Choroid plexus epithelial cell (primary cell): Measurements from ENCODE around the gene DYNC1I2.

ENCODE experiments used
- DNase-seq: peaks from one replicate; pipeline ENCODE4 v3.0.0-alpha.2; 2010; ENCODE audit warnings: low read depth
- H3K4me3 ChIP-seq: 2 replicates; pipeline ENCODE4 v1.5.1; 2011; ENCODE audit warnings: low read depth, mild to moderate bottlenecking, control low read depth, low read length, moderate library complexity
- TF ChIP-seq, protein P1 (sequence below): conservative IDR thresholded peaks from 2 replicates; pipeline ENCODE4 v1.5.1; 2011; ENCODE audit warnings: low read depth, mild to moderate bottlenecking, control low read depth, inconsistent platforms, low read length, moderate library complexity

The DYNC1I2 gene

DNA sequence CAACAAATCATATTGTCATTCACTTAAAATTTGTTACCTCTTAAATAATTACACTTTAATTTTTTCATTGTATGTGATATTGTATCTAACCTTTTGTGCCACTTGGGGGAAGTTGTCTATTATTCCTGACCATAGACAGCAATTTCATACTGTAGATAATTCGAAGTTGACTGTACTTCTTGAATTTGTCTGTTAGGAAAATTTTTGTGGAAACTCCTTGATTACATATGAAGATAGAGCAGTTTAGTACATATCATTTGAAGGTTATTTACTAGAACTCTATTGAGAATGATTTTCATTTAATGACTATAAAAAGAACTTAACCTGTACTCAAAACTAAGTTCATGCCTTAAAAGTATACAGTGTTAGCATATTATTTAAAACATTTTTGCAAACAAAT is 5.1 kb downstream of the DYNC1I2 start:
- TF ChIP-seq, protein P1, sequence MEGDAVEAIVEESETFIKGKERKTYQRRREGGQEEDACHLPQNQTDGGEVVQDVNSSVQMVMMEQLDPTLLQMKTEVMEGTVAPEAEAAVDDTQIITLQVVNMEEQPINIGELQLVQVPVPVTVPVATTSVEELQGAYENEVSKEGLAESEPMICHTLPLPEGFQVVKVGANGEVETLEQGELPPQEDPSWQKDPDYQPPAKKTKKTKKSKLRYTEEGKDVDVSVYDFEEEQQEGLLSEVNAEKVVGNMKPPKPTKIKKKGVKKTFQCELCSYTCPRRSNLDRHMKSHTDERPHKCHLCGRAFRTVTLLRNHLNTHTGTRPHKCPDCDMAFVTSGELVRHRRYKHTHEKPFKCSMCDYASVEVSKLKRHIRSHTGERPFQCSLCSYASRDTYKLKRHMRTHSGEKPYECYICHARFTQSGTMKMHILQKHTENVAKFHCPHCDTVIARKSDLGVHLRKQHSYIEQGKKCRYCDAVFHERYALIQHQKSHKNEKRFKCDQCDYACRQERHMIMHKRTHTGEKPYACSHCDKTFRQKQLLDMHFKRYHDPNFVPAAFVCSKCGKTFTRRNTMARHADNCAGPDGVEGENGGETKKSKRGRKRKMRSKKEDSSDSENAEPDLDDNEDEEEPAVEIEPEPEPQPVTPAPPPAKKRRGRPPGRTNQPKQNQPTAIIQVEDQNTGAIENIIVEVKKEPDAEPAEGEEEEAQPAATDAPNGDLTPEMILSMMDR: no peak

DNA sequence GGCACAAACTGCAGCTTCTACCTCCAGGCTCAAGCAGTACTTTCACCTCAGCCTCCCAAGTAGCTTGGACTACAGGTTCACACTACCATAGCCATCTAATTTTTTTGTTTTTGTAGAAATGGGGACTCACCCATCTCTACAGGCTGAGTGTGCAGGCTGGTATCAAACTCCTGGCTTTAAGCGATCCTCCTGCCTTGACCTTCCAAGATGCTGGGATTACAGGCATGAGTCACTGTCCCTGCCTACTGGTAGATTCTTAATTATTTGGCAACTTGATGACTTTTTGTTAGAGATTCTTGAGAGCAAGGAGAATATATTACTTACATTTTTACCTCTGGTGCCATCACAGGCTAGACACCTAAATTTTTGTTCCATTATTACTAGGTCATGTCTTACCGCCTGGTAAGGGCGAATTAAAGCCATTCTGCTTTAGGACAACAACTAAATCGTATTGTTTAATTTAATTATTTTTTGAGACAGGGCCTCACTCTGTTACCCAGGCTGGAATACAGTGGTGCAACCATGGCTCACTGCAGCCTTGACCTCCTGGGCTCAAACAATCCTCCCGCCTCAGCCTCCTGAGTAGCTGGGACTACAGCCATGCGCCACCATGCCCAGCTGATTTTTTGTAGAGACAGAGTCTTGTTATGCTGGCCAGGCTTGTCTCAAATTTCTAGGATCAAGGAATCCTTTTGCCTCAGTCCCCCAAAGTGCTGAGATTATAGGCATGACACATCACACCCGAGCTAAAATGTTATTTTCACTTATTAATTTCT is 15.7 kb downstream of the DYNC1I2 start:
- no peak overlapping the region for H3K4me3 ChIP-seq
- TF ChIP-seq, protein P1: no peak
- DNase-seq: peak; percentile 32

More for the DNA sequence above, 5.1 kb downstream of the DYNC1I2 start:
- H3K4me3 ChIP-seq: no peak overlapping the region
- no peak for DNase-seq

- no peak overlapping the region for H3K4me3 ChIP-seq
Observed at GRCh38 chr2:171703574-171704347, 16.5 kb downstream of the DYNC1I2 start.

GRCh38 chr2:171706152-171706803 is 19.0 kb downstream of the DYNC1I2 start:
- TF ChIP-seq, protein P1: peak; percentile 50
- peak; percentile 55 for DNase-seq
- H3K4me3 ChIP-seq: no peak overlapping the region

More at GRCh38 chr2:171703574-171704347, 16.5 kb downstream of the DYNC1I2 start:
- peak; percentile 66 for DNase-seq
- TF ChIP-seq, protein P1: peak; percentile 65

DNA sequence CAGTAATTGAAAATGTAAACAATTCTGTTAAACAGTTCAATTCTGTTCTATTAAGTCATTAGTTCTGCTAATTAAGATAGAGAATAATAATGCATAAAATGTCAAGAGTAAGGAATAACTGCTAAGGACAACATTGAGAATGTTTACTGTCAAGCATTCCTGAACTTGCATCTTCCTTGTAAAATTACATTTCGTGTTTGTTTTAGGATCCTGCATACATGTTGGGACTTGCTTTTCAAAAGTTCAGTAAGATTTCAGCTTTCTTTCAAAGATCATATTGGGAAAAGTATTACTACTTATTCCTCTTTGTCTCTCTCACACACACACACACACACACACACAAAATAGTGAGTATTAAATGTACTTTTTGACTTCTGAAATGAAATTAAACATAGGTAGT is 20.5 kb downstream of the DYNC1I2 start:
- TF ChIP-seq, protein P1: no peak

GRCh38 chr2:171709011-171709685 is 21.9 kb downstream of the DYNC1I2 start:
- TF ChIP-seq, protein P1: no peak
- DNase-seq: no peak
- H3K4me3 ChIP-seq: no peak overlapping the region

More for the DNA sequence above, 20.5 kb downstream of the DYNC1I2 start:
- no peak overlapping the region for H3K4me3 ChIP-seq
- no peak for DNase-seq
